HepG2 (cell line): Measurements from ENCODE around the gene TSPAN9. TPM values are rescaled to one million over a fixed set of nuclear protein-coding genes. Genes with fewer than 3 reads are reported as not detected.

Experiments
- CCDC6 ChIP-seq: sonication (generic); formaldehyde crosslinking; IDR thresholded peaks from 2 replicates; pipeline ENCODE4 v1.8.1; 2022; ENCODE audit warnings: mild to moderate bottlenecking, missing genetic modification reagents, moderate library complexity
- FOXC1 ChIP-seq: sonication (generic); formaldehyde crosslinking; IDR thresholded peaks from 2 replicates; pipeline ENCODE4 v1.8.0; 2022; ENCODE audit warnings: mild to moderate bottlenecking, missing genetic modification reagents, borderline replicate concordance
- GTF2F1 ChIP-seq: fragments of 150-350 bp; IDR thresholded peaks from 2 replicates; pipeline ENCODE4 v1.6.1; 2014; ENCODE audit warnings: low read length
- HDAC1 ChIP-seq: sonication (generic); formaldehyde crosslinking; IDR thresholded peaks from 2 replicates; pipeline ENCODE4 v1.5.1; 2020; ENCODE audit warnings: mild to moderate bottlenecking, missing genetic modification reagents
- NFRKB ChIP-seq: fragments of 450-650 bp; IDR thresholded peaks from 2 replicates; pipeline ENCODE4 v1.6.1; 2017
- SRSF4 ChIP-seq: fragments of 200-400 bp; formaldehyde crosslinking; IDR thresholded peaks from one replicate; pipeline ENCODE4 v1.6.1; 2018; ENCODE audit warnings: mild to moderate bottlenecking, low read depth, low read length, moderate library complexity; ENCODE audit not compliant: poor library complexity, severe bottlenecking
- ZNF546 ChIP-seq: sonication (generic); formaldehyde crosslinking; conservative IDR thresholded peaks from 2 replicates; pipeline ENCODE4 v1.8.1; 2023; ENCODE audit warnings: mild to moderate bottlenecking, missing genetic modification reagents
- polyA plus RNA-seq, 8 experiments: library from polyadenylated mRNA; depleted of rRNA in 3 of 8; stranded (reverse) in 7 of 8; unstranded in 1 of 8; fragments of >200 nt; fragmentation: Illumina TruSeq in 4 of 8; extraction: Trizol in 4 of 8; gene quantifications; 2 replicates each; pipeline versions ENCODE4 v1.2.1 to v1.2.3, GENCODE V29; 2011 to 2016; ENCODE audit warnings: low read depth in 4 of 8, missing spikeins in 1 of 8, mixed read lengths in 1 of 8; ENCODE audit not compliant: insufficient read depth in 1 of 8
- total RNA-seq, 5 experiments: library from RNA; depleted of rRNA; stranded (reverse); fragments of >200 nt; fragmentation: Illumina TruSeq; extraction: Trizol; gene quantifications; 2 replicates each; pipeline ENCODE4 v1.2.3, GENCODE V29; 2016; ENCODE audit warnings: low read depth in 1 of 5
- TF ChIP-seq, protein P1 (sequence below), 2 experiments: IDR thresholded peaks; 2 replicates each; pipeline ENCODE4 v1.6.1; 2011 to 2012; ENCODE audit warnings: low read length in 2 of 2, borderline replicate concordance in 1 of 2, low read depth in 1 of 2, mild to moderate bottlenecking in 1 of 2, moderate library complexity in 1 of 2
- TF ChIP-seq, protein P2 (sequence below): sonication (generic); formaldehyde crosslinking; IDR thresholded peaks from 2 replicates; pipeline ENCODE4 v1.4.0; 2020; ENCODE audit warnings: missing genetic modification reagents
- TF ChIP-seq, protein P3 (sequence below): sonication (generic); formaldehyde crosslinking; conservative IDR thresholded peaks from 2 replicates; pipeline ENCODE4 v1.8.0; 2022; ENCODE audit warnings: missing genetic modification reagents
- TF ChIP-seq, protein P4 (sequence below): sonication (generic); formaldehyde crosslinking; IDR thresholded peaks from 2 replicates; pipeline ENCODE4 v1.8.1; 2022; ENCODE audit warnings: low read depth, mild to moderate bottlenecking, missing genetic modification reagents

TSPAN9 gene
- total and polyA plus RNA-seq, 2 of the 13 experiments (the other 11 are each of a cell fraction or from before 2014, with no cell fraction given), result 18.1 to 42.3 TPM

DNA sequence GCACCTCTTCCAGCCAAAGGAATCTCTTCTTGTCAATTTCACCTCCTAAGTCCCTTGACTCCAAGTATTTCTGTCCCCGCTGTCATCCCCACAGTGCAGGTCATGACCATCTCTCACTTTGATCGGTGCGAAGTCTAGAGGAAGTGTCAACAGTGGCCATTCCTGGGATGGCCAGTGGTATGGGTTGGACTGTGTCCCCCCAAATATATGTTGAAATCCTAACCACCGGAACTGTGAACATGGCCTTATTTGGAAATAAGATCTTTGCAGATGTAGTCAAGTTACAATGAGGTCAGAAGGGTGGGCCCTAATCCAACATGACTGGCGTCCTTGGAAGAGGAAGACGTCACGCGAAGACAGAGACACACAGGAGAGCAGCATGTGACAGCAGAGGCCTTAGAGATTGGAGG, 257.9 kb downstream of the TSPAN9 start (continued):
- TF ChIP-seq, protein P1, sequence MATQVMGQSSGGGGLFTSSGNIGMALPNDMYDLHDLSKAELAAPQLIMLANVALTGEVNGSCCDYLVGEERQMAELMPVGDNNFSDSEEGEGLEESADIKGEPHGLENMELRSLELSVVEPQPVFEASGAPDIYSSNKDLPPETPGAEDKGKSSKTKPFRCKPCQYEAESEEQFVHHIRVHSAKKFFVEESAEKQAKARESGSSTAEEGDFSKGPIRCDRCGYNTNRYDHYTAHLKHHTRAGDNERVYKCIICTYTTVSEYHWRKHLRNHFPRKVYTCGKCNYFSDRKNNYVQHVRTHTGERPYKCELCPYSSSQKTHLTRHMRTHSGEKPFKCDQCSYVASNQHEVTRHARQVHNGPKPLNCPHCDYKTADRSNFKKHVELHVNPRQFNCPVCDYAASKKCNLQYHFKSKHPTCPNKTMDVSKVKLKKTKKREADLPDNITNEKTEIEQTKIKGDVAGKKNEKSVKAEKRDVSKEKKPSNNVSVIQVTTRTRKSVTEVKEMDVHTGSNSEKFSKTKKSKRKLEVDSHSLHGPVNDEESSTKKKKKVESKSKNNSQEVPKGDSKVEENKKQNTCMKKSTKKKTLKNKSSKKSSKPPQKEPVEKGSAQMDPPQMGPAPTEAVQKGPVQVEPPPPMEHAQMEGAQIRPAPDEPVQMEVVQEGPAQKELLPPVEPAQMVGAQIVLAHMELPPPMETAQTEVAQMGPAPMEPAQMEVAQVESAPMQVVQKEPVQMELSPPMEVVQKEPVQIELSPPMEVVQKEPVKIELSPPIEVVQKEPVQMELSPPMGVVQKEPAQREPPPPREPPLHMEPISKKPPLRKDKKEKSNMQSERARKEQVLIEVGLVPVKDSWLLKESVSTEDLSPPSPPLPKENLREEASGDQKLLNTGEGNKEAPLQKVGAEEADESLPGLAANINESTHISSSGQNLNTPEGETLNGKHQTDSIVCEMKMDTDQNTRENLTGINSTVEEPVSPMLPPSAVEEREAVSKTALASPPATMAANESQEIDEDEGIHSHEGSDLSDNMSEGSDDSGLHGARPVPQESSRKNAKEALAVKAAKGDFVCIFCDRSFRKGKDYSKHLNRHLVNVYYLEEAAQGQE (IDR thresholded peaks at IDR 0.05; ENCODE audit: borderline replicate concordance in 1 of 2, low read depth in 1 of 2, low read length in 2 of 2), result 0 out of 4 replicates have a peak, but pooled peaks of 1 of the 2 experiments have one; percentile 17
- no peak for TF ChIP-seq ZNF546 (CRISPR knock-in tag)
- TF ChIP-seq, protein P2, sequence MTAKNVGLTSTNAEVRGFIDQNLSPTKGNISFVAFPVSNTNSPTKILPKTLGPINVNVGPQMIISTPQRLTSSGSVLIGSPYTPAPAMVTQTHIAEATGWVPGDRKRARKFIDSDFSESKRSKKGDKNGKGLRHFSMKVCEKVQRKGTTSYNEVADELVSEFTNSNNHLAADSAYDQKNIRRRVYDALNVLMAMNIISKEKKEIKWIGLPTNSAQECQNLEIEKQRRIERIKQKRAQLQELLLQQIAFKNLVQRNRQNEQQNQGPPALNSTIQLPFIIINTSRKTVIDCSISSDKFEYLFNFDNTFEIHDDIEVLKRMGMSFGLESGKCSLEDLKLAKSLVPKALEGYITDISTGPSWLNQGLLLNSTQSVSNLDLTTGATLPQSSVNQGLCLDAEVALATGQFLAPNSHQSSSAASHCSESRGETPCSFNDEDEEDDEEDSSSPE, result no peak
- TF ChIP-seq SRSF4, result no peak
- TF ChIP-seq, protein P3, sequence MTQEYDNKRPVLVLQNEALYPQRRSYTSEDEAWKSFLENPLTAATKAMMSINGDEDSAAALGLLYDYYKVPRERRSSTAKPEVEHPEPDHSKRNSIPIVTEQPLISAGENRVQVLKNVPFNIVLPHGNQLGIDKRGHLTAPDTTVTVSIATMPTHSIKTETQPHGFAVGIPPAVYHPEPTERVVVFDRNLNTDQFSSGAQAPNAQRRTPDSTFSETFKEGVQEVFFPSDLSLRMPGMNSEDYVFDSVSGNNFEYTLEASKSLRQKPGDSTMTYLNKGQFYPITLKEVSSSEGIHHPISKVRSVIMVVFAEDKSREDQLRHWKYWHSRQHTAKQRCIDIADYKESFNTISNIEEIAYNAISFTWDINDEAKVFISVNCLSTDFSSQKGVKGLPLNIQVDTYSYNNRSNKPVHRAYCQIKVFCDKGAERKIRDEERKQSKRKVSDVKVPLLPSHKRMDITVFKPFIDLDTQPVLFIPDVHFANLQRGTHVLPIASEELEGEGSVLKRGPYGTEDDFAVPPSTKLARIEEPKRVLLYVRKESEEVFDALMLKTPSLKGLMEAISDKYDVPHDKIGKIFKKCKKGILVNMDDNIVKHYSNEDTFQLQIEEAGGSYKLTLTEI, result no peak
- no peak for TF ChIP-seq FOXC1 (CRISPR knock-in tag)
- TF ChIP-seq, protein P4, sequence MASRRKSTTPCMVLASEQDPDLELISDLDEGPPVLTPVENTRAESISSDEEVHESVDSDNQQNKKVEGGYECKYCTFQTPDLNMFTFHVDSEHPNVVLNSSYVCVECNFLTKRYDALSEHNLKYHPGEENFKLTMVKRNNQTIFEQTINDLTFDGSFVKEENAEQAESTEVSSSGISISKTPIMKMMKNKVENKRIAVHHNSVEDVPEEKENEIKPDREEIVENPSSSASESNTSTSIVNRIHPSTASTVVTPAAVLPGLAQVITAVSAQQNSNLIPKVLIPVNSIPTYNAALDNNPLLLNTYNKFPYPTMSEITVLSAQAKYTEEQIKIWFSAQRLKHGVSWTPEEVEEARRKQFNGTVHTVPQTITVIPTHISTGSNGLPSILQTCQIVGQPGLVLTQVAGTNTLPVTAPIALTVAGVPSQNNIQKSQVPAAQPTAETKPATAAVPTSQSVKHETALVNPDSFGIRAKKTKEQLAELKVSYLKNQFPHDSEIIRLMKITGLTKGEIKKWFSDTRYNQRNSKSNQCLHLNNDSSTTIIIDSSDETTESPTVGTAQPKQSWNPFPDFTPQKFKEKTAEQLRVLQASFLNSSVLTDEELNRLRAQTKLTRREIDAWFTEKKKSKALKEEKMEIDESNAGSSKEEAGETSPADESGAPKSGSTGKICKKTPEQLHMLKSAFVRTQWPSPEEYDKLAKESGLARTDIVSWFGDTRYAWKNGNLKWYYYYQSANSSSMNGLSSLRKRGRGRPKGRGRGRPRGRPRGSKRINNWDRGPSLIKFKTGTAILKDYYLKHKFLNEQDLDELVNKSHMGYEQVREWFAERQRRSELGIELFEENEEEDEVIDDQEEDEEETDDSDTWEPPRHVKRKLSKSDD (CRISPR knock-in tag), result peak; percentile 76
- no peak for TF ChIP-seq NFRKB
- TF ChIP-seq GTF2F1, result no peak
- TF ChIP-seq CCDC6 (CRISPR knock-in tag), result no peak; the same call in 1 of the 2 replicates
- peak; percentile 77 for TF ChIP-seq HDAC1 (CRISPR knock-in tag)
